Stimulated activated CD4-positive, alpha-beta T cell treated with anti-CD3 and anti-CD28 coated beads, Interleukin-2, amount 100 ng/mL, for 48 hours (primary cell): Measurements from ENCODE around the gene TMEM53.
"Not testable (repeated sequence)": the region's sequence is repeated elsewhere in the genome, so short reads cannot be mapped to it uniquely, and the experiment has no call there.

ENCODE experiments used
- DNase-seq, 2 donors: peaks; one replicate each; pipeline ENCODE4 v3.0.0-alpha.2; 2020

Gene TMEM53

DNA sequence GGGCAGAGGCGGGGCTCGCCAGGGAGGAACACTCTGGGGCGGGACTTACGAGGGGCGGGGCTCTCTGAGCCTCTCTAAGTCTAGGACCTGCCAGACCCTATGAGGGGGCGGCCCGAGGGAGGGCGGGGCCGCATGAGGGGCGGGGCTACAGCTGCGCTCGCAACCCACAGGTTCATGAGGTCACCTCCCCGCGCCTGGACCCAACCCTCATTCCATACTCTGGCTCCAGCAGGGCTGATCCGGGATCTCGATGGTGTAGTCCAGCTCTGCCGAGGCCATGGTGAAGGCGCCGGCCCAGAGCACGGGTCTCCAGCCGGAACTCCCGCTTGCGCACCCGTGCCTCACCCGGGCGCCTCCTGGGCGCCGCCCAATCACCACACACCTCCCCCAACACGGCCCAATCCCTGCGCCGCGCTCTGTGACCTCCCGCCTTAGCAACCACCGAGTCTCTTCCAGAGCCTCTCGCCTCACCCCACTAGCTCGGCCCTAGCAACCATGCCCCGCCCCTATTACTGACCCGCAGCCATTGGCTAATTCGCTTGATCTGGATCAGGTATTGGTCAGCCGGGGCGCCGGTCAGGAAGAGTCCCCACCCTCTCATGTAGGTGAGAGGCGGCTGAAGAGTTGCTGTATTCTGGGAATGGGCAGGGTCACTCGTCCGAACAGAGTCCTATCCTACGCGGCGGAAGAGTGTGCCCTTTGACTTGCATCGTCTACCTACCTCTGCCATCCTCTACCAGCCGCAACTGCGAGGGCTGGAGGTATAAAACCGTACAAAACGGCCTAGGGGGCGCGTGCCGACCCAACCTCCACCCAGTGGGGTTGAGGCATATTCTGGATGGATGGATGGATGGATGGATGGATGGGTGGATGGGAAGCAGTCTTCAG is at the start of gene TMEM53, which contains the start of gene ARMH1:
Gene TMEM53 (minus strand): TSS at position 369 of the 888 bp plus-strand sequence. CDS start 90 bp downstream, at position 279.
Gene ARMH1 (plus strand): TSS at position 602 of the 888 bp plus-strand sequence. CDS start 14,984 bp downstream, outside the sequence.
- DNase-seq: peak; percentile 93 to 95

DNA sequence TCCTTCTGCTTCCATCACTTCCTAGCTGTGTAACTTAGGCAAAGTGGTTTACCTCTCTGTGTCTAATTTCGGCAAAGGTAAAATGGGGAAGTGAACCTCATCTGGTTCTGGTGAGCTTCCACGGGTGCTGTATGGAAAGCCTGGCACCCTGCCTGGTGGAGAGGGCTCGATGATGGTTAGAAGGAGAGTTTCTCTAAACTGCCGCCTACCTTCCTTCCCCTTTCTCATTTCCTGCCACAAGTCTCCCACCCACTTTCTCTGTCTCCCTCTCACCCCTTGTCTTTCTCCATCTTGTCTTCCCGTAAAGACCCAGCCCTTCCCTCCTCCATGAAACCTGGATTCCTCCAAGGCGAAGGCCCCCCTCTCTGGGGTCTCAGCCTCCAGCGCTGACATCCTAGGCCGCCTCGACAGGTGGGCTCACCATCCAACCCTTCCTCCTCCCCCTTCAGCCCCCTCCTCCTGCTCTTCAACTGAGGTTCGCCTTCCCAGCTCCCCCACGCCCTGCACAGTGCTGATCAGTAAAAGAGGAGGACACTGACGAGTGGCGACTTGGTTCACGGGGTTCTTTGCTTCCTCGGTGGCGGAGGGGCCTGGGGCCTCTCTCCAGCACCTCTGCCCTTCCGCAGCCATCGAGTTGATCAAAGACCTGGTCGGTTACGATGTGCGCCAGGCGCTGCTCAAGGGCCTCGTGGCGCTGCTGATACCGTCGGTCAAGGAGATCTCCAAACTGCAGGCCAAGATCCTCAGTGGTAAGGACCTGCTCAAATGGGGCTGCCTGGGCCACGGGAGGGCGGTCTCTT is 49.4 kb upstream of the TMEM53 start:
- DNase-seq: peak; percentile 45 to 48

DNA sequence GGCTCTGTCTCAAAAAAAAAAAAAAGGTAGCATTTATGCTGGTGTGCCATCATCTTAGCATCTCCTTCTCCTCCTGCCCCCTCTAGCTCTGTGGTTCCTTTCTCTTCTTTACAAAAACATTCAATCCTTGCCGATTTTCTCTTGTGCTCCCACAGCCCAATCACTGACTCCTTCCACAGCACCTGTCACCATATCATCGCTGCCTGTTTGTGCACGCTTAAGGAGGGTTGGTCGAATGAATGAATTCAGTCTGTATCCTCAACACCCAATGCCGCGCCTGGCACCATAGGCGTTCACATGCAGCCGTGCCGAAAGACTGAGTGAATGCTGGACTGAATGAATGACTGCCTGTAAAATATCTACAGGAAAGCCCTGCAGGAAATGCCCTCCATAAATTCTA is 48.8 kb upstream of the TMEM53 start:
- DNase-seq: peak in 1 of 2 donors; percentile 23

DNA sequence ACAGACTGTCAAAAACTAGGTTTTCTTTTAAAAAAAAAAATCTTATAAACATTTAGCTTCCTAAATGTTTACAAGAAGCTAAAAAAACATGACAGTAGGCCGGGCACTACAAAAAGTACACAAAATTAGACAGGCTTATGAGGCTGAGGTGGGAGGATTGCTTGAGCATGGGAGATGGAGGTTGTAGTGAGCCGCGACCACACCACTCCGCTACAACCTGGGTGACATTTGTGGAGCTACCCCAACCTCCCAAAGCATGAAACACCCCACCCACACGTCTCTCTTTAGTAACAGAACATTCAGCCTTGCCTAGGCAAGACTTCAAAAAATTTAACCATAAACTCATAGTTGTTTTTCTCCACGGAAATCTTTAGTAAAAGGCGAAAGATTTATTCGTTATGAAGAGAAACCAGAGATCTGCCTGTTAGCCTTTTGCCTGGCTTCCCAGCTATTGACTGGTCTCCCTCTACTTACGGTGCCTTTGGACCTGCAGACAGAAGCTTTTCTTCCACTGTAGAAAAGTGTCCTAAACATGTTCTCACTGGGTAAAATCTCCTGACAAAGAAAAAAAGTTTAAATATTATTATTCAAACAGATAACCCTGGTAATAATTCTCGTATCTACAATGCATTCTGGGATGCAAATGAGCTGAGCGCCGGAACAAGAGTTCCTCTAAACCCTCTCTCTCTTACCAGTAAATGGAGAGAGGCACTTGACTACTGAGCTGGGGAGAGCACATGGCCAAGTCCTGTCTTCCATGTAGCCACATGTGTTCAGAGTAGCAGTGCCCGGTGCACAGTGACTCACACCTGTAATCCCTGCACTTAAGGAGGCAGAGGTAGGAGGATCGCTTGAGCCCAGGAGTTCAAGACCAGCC is 47.4 kb upstream of the TMEM53 start:
- DNase-seq: peak; percentile 76 to 77

DNA sequence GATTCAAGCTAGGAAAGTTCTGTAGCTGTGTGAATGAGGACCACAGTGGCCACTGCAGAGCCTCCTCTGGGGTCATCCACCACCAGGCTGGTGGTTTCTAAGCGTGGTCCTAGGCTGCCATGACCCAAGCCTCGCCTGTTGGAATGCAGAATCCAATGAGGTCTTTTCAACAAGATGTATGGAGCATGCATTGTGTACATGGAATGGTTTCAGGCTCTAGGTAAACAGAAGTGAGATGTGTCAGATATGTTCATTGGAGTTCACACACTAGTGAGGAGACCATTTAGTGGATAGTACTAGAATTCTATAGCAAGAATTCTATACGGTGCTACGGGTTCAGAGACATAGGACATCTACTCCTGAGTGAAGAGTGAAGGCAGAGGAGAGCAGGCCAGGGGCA is 46.0 kb upstream of the TMEM53 start:
- DNase-seq: no peak

DNA sequence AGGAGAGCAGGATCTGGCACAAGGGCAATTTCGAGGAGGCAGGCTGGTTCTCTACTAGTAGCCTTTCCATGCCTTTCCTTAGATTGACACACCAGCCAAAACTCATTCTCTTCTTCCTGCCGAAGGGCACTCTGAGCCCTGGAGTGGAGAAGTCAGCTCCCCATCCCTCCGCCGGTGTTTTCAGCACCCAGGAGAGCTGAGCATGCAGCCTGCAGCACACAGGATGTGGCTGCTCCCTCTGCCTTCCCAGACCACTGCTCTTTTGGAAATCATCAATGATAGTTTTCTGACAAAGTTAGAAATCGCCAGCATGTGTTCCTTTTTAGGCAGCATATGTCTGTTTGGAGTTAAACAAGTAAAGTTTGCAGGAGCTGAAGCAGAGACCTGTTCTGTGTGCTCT is 45.0 kb upstream of the TMEM53 start:
- DNase-seq: no peak

DNA sequence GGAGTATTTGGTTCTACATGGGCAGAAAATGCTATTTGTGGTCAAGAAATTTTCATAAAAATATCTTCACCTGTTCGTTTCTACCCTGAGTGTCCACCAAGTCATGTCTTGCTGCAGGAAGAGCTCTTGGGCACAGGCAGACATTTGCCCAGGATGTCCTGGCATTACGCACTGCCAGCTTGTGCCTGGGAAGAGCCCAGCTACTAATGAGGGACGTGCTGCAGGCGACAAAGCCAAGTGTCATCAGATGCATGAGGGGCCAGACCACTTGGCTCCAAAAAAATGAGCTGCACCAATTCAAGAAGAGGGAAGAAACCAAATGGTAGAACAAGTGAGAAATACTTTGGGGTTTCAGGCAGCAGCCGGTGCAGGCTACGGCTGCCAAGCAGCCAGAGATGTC is 43.8 kb upstream of the TMEM53 start:
- DNase-seq: no peak

DNA sequence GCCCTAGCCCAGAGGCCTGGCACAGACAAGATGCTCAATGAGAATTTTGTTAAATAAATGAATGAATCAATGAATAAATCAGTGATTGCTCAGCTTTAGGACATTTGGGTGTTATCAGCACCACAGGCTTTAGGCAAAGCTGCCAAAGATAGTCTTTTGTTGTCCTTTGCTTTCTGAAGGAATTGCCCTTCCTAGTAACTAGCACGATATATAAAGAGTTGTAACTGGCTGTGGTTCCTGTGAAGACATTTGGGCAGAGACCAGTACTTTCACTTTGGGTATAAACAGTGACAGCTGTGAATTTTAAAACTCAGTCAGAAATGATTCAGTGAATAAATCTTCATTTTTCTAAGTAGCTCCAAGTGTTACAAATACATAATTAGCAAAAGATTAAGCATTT is 43.4 kb upstream of the TMEM53 start:
- DNase-seq: no peak

DNA sequence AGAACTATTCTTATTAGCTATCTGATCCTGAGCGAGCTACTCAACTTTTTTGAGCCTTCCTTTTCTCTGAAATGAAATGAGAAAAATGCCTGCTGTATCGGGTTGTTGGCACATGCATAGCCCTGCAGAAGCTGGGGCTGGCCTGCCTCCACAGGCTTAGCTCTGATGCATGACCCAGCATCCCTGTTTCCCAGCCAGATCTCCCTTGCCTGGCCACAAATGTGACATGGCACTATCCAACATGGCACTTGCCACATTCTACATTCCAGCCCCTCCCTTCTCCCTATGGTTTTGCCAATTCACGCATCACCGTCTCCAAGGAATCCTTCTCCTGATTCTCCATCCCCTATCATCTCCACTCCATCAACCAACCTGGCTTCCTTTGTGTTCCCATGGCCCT is 42.9 kb upstream of the TMEM53 start:
- DNase-seq: no peak

DNA sequence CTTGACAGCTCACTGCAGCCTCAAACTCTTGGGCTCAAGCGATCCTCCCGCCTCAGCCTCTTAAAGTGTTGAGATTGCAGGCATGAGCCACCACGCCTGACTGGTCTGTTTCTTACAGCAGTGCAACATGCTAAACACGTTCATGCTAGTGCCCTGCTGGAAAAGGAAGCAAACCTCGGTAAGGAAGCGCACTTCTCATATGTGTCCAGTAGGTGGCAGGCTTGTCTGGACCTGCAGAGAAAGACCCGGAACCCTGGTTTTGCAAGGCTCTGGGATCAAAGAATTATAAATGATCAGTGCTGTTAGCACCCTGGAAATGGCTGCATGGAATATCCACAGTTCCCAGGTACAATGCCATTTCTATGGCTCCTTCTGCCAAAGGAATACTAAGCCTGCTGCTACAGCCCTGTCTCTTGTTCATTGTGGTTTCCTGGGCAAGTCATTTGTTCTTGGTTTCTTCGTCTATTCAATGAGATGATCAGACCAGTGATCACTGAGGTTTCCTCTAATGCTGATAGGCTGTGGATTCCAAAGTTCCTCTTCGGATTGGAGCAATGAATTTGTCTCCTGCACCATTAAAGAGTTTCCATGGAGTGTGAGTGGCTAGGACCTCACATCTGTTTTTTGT is 40.8 kb upstream of the TMEM53 start:
- peak; percentile 60 to 62 for DNase-seq

DNA sequence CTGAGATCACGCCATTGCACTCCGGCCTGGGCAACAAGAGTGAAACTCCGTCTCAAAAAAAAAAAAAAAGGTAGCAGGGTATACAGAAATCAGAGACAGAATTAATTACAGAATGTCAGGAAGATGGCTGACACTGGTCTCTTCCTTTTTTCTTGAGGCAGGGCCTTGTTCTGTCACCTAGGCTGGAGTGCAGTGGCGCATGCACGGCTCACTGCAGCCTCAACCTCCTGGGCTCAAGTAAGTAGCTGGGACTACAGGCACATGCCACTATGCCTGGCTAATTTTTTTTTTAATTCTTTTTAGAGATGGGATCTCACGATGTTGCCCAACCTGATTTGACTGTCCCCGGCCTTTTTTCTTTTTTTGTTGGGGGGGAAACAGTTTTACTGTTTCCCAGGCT is 40.3 kb upstream of the TMEM53 start:
- DNase-seq: no peak

DNA sequence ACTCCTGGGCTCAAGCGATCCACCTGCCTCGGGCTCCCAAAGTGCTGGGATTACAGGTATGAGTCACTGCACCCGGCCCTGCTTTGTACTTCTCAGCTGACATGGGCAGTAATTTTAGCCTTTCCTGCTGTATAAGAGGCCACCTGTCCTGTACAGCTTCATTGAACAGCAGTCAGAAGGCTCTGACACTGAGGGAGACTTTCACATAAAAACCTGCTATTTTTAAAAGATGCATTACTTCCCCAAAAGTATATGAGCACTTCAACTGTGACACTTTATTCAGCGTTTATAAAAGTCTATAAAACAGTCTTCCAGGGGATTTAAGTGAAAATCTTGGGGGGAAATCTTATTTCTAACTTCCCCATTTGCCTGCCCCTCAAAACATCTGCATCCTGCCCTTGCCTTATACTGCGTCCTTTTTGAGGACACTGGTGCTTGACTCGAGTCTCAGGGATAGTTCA is 39.1 kb upstream of the TMEM53 start:
- no peak for DNase-seq

DNA sequence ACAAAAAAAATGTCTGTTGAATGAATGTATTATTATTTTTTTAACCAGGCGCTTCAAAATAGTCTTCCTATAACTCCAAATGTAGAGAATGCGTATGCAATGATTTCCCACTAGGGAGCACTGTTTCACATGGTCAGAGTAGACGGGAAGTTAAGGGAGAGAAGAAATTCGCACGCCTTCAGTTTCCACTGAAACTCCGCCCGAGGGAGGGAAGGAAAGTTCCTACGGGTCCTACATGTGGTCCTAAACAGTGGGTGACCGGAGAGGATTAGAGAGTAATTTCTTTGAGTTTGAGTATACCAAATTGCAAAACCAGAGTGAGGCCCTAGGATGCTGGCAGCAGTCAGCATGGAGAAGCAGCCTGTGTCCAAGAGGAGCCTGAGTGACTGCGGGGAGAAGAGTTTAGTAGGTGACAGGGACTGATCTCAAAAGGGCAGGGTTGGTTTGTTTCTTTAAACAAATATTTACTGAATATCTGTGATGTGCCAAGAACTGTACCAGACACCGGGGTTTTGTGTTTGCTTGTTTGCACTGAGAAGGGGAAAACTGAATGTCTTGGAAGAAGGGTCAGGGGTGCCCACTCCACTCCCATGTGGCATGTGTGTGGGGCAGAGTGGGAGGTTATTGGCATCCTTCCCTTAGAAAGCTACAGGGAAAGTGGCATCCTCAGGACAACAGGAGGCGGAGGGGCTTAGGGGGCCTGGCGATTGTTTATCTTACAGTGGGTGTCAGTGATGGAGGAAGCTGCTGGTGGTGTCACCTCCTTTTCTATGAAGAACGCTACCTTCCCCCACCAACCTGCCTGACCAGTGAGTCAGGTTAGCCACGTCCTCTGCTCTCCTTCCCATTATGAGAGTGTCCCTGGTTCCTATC is 33.9 kb upstream of the TMEM53 start:
- no peak for DNase-seq

DNA sequence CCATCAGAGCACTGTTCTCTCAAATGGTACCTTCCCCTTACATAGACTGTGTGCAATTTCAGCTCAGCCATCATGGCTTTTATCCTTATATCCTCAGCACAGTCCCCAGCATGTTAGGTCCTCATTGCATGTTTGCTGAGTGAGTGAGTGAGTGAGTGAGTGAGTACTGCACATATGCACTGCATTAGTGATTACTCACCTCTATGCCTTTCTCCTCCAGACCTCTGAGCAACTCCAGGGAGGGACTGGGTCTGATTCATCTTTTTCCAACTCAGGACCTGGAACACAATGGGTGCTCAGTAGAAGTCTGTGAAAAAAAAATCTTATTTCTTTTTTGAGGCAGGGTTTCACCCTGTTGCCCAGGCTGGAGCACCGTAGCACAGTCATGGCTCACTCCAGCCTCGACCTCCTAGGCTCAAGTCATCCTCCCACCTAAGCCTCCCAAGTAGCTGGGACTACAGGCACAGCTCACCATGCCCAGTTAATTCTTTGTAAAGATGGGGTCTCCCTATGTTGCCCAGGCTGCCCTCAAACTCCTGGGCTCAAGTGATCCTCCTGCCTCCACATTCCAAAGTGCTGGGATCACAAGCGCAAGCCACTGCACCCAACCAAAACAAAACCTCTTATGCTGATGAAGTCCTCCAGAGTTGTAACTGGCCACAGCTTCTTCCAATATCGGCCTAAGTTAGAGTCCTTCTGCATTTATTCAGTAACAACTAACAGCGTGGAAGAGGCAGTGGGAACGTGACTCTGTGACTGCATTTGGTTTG is 33.0 kb upstream of the TMEM53 start:
- DNase-seq: no peak

DNA sequence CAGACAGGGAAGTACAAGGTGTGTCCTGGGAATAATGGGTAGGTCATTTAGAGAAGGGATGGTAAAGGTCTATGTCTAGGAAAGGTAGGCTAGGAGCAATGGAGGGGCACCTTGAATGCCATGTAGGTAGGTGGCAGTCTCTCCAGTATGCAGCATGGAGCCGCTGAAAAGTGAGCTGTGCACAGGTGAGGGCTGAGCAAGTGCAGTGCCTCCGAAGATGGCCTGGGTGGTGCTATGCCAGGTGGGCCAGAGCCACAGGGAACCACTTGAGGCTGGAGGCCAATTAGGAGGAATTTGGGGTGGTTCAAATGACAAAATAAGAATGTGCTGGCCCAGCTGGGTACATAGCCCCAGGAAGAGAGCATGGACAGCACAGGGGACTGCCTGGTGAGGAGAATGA is 31.7 kb upstream of the TMEM53 start:
- DNase-seq: no peak

DNA sequence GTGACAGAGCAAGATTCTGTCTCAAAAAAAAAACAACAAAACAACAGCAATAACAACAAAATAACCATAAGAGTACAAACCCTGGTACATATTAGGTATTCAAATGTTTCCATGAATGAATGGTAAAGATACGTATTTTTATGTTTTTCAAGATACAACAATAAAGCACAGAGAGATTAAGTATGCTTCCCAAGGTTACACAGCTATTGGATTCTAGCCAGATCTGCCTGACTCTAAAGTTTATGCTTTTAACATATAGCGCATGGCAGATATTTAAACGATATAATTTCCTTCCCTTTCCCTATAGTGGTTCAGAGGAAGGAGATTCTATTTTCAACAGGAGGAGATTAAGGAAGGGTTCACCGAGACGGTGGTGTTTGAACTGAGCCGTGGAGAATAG is 31.2 kb upstream of the TMEM53 start:
- no peak for DNase-seq

DNA sequence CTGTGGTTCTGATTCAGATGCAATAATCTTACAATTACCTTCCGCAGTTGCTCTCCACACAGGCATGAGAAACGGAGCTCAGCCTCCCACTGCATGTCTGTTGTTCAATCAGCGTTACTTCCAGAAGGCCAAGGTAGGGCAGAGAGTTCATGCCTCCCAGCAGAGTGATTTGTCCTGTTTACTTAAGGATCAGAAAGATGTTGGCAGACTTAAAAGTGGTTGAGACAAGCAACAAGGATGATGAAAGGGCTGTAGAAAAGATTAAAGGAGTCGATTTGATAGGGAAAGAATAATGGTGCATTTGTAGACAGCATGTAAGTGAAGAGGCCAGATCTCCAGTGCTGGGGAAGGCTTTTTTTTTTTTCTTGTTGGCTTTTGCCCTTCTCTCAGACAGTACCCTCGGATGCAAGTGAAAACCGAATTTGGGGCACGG is 26.9 kb upstream of the TMEM53 start:
- no peak for DNase-seq

DNA sequence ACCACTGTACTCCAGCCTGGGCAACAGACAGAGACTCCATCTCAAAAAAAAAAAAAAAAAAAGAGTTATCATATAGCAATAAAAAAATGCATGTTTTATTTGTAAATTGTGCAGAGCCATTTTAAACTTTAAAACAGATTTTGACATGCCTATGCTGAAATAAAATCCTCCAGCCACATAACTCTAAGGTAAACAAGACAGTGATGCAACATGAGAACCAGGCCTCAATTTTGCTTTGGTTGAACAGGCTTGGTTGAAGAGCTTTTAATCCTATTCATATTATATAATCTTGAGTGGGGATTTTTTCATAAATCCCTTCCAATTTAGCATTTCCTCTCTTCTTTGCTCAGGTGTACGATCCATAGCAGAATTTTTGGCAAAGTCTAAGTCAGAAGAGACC is 26.3 kb upstream of the TMEM53 start:
- DNase-seq: no peak

DNA sequence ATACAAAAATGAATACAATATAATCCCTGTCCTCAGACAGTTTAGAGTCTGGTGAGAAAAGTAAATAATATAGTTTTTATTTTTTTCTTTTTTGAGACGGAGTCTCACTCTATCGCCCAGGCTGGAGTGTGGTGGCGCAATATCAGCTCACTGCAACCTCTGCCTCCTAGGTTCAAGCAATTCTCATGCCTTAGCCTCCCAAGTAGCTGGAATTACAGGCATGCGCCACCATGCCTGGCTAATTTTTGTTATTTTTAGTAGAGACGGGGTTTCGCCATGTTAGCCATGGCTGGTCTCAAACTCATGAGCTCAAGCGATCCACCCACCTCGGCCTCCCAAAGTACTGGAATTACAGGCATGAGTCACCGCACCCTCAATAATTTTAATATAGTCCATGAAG is 25.1 kb upstream of the TMEM53 start:
- DNase-seq: not testable (repeated sequence)

DNA sequence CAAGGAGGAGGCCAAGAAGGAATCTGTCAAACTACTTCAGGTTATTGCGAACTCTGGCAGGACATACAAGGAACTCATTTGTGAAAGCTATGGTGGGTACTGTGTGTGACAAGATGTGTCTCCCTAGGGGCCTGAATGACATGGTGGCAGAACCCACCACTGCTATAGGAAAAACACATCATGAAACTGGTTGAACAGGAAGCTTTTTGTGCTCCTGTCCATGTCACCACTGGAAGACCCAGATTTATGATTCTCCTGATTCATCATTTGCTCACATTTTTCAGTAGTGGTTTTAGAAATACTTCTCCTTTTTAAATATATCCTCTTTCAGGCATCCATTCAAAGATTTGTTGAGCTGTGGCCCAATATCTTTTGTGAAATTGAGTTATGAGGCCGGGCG is 23.9 kb upstream of the TMEM53 start:
- no peak for DNase-seq
